Tibial nerve (tissue), 4 donors: Measurements from ENCODE around the gene RAB11FIP3.

Source experiments
- EP300 ChIP-seq, 2 donors: sonication (generic); formaldehyde crosslinking; IDR thresholded peaks; one replicate each; pipeline ENCODE4 v1.6.1; 2017; ENCODE audit warnings: antibody characterized with exemption in 2 of 2, mild to moderate bottlenecking in 1 of 2
- POLR2A ChIP-seq, 2 donors: fragments of 450-650 bp; IDR thresholded peaks; one replicate each; pipeline ENCODE4 v1.6.1; 2017; ENCODE audit warnings: antibody characterized with exemption in 2 of 2, mild to moderate bottlenecking in 2 of 2, moderate library complexity in 2 of 2
- TF ChIP-seq, protein P1 (sequence below), 5 experiments: fragments of 200-600 bp in 3 of 5; fragments of 450-650 bp in 2 of 5; sonication (generic) in 3 of 5; IDR thresholded peaks; one replicate each; pipeline ENCODE4 v1.5.1; 2016 to 2019; ENCODE audit warnings: antibody characterized with exemption in 5 of 5, mild to moderate bottlenecking in 3 of 5, moderate library complexity in 2 of 5

GRCh38 chr16:522320-523096 is 97.1 kb downstream of the RAB11FIP3 start:
- TF ChIP-seq POLR2A (IDR thresholded peaks at IDR 0.05) (no peak), EP300 (IDR thresholded peaks at IDR 0.05) (no peak)
- TF ChIP-seq, protein P1, sequence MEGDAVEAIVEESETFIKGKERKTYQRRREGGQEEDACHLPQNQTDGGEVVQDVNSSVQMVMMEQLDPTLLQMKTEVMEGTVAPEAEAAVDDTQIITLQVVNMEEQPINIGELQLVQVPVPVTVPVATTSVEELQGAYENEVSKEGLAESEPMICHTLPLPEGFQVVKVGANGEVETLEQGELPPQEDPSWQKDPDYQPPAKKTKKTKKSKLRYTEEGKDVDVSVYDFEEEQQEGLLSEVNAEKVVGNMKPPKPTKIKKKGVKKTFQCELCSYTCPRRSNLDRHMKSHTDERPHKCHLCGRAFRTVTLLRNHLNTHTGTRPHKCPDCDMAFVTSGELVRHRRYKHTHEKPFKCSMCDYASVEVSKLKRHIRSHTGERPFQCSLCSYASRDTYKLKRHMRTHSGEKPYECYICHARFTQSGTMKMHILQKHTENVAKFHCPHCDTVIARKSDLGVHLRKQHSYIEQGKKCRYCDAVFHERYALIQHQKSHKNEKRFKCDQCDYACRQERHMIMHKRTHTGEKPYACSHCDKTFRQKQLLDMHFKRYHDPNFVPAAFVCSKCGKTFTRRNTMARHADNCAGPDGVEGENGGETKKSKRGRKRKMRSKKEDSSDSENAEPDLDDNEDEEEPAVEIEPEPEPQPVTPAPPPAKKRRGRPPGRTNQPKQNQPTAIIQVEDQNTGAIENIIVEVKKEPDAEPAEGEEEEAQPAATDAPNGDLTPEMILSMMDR (IDR thresholded peaks at IDR 0.05) = no peak
